Panc1 (cell line): ENCODE measurements around the gene TMED6.

Source experiments
- SIN3A ChIP-seq: IDR thresholded peaks from 2 replicates; pipeline ENCODE4 v1.6.1; 2012; ENCODE audit warnings: low read depth, mild to moderate bottlenecking, low read length, moderate library complexity, borderline replicate concordance; ENCODE audit not compliant: insufficient read depth
- TF ChIP-seq, protein P1 (sequence below): fragments of 450-650 bp; IDR thresholded peaks from 2 replicates; pipeline ENCODE4 v1.5.1; 2017; ENCODE audit warnings: mild to moderate bottlenecking

DNA sequence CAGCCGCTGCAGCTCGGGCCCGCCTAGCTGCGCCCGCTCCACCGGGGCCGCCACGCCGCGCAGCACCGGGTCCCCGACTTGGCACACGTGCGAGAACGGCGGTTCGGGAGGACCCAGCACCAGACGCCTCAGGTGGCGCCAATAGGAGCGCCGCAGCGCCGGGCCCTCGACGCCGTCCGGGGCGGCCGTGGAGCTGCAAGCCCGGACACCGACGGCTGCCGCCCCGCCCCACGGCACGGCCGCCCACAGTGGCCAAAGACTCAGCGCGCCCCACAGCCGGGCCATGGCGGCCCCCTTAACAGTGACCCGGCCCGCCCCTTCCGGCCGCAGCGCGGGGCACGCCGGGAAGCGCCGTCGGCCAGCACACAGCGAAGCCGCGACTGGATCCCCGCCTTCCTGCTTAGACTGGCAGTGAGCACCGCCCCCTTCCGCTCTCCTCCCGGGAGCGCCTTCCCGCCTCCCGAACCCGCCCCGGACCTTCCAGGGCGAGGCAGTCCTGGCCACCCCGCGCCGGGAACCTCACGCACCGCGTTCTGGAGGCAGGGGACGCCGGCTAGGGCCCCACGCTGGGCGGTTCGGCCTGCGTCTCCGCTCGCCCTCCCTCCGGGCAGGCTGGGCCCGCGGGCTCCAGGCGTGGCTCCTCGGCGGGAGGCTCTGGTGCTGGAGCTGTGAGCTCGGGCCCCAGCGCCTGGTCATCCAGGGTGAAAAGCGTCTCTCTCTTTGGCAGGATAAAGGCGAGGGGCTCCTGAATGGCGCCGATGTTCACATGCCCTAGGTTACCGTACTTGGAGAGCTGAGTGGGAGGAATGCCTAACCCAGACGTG is 21.1 kb downstream of the TMED6 start, which contains the start of gene PDF:
- TF ChIP-seq, protein P1, sequence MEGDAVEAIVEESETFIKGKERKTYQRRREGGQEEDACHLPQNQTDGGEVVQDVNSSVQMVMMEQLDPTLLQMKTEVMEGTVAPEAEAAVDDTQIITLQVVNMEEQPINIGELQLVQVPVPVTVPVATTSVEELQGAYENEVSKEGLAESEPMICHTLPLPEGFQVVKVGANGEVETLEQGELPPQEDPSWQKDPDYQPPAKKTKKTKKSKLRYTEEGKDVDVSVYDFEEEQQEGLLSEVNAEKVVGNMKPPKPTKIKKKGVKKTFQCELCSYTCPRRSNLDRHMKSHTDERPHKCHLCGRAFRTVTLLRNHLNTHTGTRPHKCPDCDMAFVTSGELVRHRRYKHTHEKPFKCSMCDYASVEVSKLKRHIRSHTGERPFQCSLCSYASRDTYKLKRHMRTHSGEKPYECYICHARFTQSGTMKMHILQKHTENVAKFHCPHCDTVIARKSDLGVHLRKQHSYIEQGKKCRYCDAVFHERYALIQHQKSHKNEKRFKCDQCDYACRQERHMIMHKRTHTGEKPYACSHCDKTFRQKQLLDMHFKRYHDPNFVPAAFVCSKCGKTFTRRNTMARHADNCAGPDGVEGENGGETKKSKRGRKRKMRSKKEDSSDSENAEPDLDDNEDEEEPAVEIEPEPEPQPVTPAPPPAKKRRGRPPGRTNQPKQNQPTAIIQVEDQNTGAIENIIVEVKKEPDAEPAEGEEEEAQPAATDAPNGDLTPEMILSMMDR: no peak
- peak; percentile 56; the same call in 1 of the 2 replicates for TF ChIP-seq SIN3A
